T-cell (primary cell): ENCODE data around the gene KLF7. TPM values are rescaled to one million over a fixed set of nuclear protein-coding genes. Genes with fewer than 3 reads are reported as not detected.

Experiments used
- ATAC-seq, 4 experiments: fragments of 200-7000 bp in 3 of 4; fragments of 150-1000 bp in 1 of 4; cut with Tn5 transposase; replicated peaks in 1 of 4; 1 replicate in 3 of 4; 2 replicates in 1 of 4; pipeline ENCODE4 v1.10.0; 2021; ENCODE audit warnings: moderate library complexity in 3 of 4, mild to moderate bottlenecking in 2 of 4, moderate number of reproducible peaks in 1 of 4
- CTCF ChIA-PET, 2 donors: fragments of 300-600 bp; sonication (Branson Sonifier 250); formaldehyde crosslinking; loops; one replicate each; lab custom pipeline; 2022; ENCODE audit warnings: antibody characterized with exemption in 2 of 2; lab: Charles Lee
- POLR2A ChIA-PET, 2 donors: fragments of 300-600 bp; sonication (Branson Sonifier 250); formaldehyde crosslinking; loops; one replicate each; lab custom pipeline; 2022; ENCODE audit warnings: antibody characterized with exemption in 2 of 2; lab: Charles Lee
- DNase-seq, 35 experiments: peaks; one replicate each; pipeline versions ENCODE4 v3.0.0 to v3.0.0-alpha.2; 2013 to 2023
- H3K27ac ChIP-seq: one replicate; pipeline ENCODE4 v1.5.1; 2013; ENCODE audit warnings: low read length
- H3K27me3 ChIP-seq, 2 experiments: replicated peaks in 1 of 2; 1 replicate in 1 of 2; 2 replicates in 1 of 2; pipeline versions ENCODE4 v1.6.1 to v1.7.0; 2013; ENCODE audit warnings: low read length in 1 of 2, mixed read lengths in 1 of 2; ENCODE audit not compliant: control insufficient read depth in 2 of 2, insufficient read depth in 2 of 2; ENCODE audit errors: extremely low read depth in 1 of 2
- H3K36me3 ChIP-seq, 2 donors: 1 replicate in 1 of 2; 2 replicates in 1 of 2; pipeline versions ENCODE4 v1.6.1 to v1.7.0; 2013; ENCODE audit warnings: low read length in 1 of 2; ENCODE audit not compliant: control insufficient read depth in 2 of 2, insufficient read depth in 1 of 2; ENCODE audit errors: extremely low read depth in 1 of 2
- H3K4me1 ChIP-seq, 2 experiments: 1 replicate in 1 of 2; 2 replicates in 1 of 2; pipeline versions ENCODE4 v1.6.1 to v1.7.0; 2013; ENCODE audit warnings: low read length in 2 of 2, mixed read lengths in 1 of 2; ENCODE audit not compliant: insufficient read depth in 2 of 2, control insufficient read depth in 1 of 2; ENCODE audit errors: extremely low read depth in 1 of 2
- H3K4me3 ChIP-seq, 2 donors: 1 replicate in 1 of 2; 2 replicates in 1 of 2; pipeline versions ENCODE4 v1.5.1 to v1.7.0; 2013; ENCODE audit warnings: mild to moderate bottlenecking in 2 of 2, low read length in 1 of 2, moderate library complexity in 1 of 2; ENCODE audit not compliant: control insufficient read depth in 1 of 2; ENCODE audit errors: extremely low read depth in 1 of 2
- H3K9me3 ChIP-seq: 2 replicates; pipeline ENCODE4 v1.7.0; 2013
- H3K27ac Mint-ChIP-seq, 2 donors: one replicate each; pipeline ENCODE4 v1.8.0; 2020 to 2021; ENCODE audit warnings: mild to moderate bottlenecking in 2 of 2, mixed read lengths in 2 of 2
- H3K27me3 Mint-ChIP-seq, 2 donors: one replicate each; pipeline ENCODE4 v1.8.0; 2021 to 2022; ENCODE audit warnings: mixed read lengths in 2 of 2
- H3K36me3 Mint-ChIP-seq: one replicate; pipeline ENCODE4 v1.8.0; 2021; ENCODE audit warnings: mixed read lengths
- H3K4me1 Mint-ChIP-seq, 3 donors: one replicate each; pipeline ENCODE4 v1.8.0; 2020 to 2022; ENCODE audit warnings: mixed read lengths in 3 of 3, mild to moderate bottlenecking in 1 of 3
- H3K4me3 Mint-ChIP-seq, 3 donors: one replicate each; pipeline ENCODE4 v1.8.0; 2020 to 2022; ENCODE audit warnings: mild to moderate bottlenecking in 3 of 3, mixed read lengths in 3 of 3, moderate library complexity in 3 of 3
- H3K9me3 Mint-ChIP-seq, 3 donors: one replicate each; pipeline ENCODE4 v1.8.0; 2020 to 2022; ENCODE audit warnings: mixed read lengths in 3 of 3
- WGBS: methylation state at CpG from one replicate; pipeline ENCODE4 v1.1.5; 2013; ENCODE audit warnings: missing lambda C conversion rate; ENCODE audit not compliant: insufficient coverage; 5-methylcytosine and 5-hydroxymethylcytosine counted together
- total RNA-seq, 35 experiments: library from RNA in 6 of 35; stranded (reverse) in 6 of 35; fragments of 120-200 nt in 1 of 35; gene quantifications; one replicate each; pipeline versions ENCODE4 v1.2.1 to v1.2.4 and lab custom pipeline; 2013 to 2026

Gene KLF7
- total RNA-seq, 5 donors from 2014 or later (not counting 1 experiment from before 2014, with no cell fraction given), result 56.8 to 90.6 (median 65.7) TPM

DNA sequence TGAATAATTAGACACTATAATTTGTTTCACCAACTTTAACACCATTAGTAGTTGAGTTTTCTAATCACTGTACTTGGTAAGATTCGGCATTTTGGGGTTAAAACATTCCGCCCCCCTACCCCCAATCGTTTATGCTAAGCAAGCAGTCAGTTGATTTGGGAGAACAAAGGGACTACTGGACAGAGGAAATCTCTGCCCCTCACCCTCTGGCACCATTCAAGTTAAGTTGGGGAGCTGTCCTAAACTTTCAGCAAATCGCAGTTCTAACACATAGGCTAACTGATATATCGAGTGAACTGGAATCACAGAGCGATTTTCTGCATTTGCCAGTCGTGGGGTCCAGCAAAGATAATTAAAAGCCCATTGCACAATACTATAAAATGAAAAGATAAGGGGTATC lies 5.6 kb downstream of the KLF7 start:
- H3K27me3 Mint-ChIP-seq, result peaks cover 0 to 7% of the 10 kb centered on the region in 2 donors
- H3K4me3 ChIP-seq, result no peak overlapping the region
- no peak overlapping the region for H3K4me3 Mint-ChIP-seq
- H3K4me1 Mint-ChIP-seq, result peaks cover 84 to 91% (median 85%) of the 10 kb centered on the region in 3 donors
- DNase-seq (no peak), ATAC-seq (no peak)
- CTCF ChIA-PET, result no interaction called here
- H3K9me3 Mint-ChIP-seq, result no peaks in the 10 kb centered on the region
- peaks cover 0 to 10% of the 10 kb centered on the region in 2 experiments for H3K27me3 ChIP-seq
- peaks cover 32 to 39% of the 10 kb centered on the region in 2 experiments for H3K4me1 ChIP-seq
- H3K9me3 ChIP-seq, result no peaks in the 10 kb centered on the region
- H3K36me3 Mint-ChIP-seq, result peaks cover 18% of the 10 kb centered on the region
- POLR2A ChIA-PET, result no interaction called here
- H3K27ac Mint-ChIP-seq, result no peak overlapping the region
- no CpG with 5 or more reads among the region's 7 CpGs for WGBS
- no peak overlapping the region for H3K27ac ChIP-seq
- H3K36me3 ChIP-seq, result no peaks in the 10 kb centered on the region

DNA sequence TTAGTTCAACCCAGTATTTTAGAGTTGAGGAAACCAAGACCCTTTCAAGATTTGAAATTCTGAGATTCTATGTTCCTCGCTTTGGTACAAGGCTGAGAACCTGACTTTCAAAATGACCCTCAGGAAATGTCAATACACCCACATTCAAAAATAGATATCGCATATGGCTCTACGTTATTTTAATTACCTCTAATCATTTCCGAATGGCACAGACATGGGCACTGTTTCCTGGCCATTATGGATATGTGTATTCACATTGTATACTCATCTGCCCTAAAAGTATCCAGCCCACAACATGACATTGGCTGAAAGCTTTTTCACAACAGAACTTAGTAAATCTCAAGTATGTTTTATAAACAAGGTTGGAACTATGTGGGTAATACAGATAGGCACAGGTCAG lies 6.7 kb downstream of the KLF7 start:
- 89% methylated on average over 3 of the region's 4 CpGs for WGBS
- Histone ChIP-seq H3K4me3 (no peak overlapping the region), H3K4me1 (peaks cover 34 to 49% of the 10 kb centered on the region in 2 experiments), H3K27me3 (peaks cover 0 to 1% of the 10 kb centered on the region in 2 experiments), H3K36me3 (no peaks in the 10 kb centered on the region), H3K27ac (no peak overlapping the region), H3K9me3 (no peaks in the 10 kb centered on the region)
- ChIA-PET POLR2A (no interaction called here), CTCF (no interaction called here)
- ATAC-seq, result no peak
- H3K9me3 Mint-ChIP-seq, result no peaks in the 10 kb centered on the region
- H3K27me3 Mint-ChIP-seq, result no peaks in the 10 kb centered on the region
- no peak overlapping the region for H3K27ac Mint-ChIP-seq
- no peak overlapping the region for H3K4me3 Mint-ChIP-seq
- no peak for DNase-seq
- H3K36me3 Mint-ChIP-seq, result peaks cover 18% of the 10 kb centered on the region
- H3K4me1 Mint-ChIP-seq, result peaks cover 90 to 95% (median 94%) of the 10 kb centered on the region in 3 donors

DNA sequence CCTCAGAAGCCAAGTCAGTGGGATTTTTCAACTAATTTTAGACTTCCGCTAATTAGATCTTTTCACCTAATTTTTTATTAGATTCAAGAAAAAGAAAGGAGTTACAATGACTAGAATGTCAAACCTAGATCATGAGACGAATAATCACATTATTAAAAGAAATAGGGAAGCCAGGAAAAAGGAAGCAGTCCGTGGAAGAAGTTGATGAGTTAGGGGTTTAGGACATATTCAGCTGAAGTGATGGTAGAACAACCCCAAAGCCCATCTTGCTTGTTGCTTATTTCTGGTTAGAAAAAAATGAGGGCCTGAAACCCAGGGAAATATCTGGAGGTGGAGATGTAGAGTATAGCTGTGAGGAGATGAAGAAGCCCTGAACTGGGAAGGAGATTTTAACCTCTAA lies 8.0 kb downstream of the KLF7 start:
- Mint-ChIP-seq H3K4me1 (peaks cover 91 to 97% (median 94%) of the 10 kb centered on the region in 3 donors), H3K9me3 (no peaks in the 10 kb centered on the region), H3K27me3 (no peaks in the 10 kb centered on the region), H3K27ac (peak overlapping the region; percentile 6 to 57), H3K36me3 (peaks cover 18% of the 10 kb centered on the region), H3K4me3 (no peak overlapping the region)
- 100% methylated on average over 1 of the region's 3 CpGs for WGBS
- Histone ChIP-seq H3K4me3 (no peak overlapping the region), H3K36me3 (no peaks in the 10 kb centered on the region), H3K27ac (no peak overlapping the region), H3K27me3 (no peaks in the 10 kb centered on the region), H3K9me3 (no peaks in the 10 kb centered on the region), H3K4me1 (peaks cover 35 to 49% of the 10 kb centered on the region in 2 experiments)
- POLR2A ChIA-PET, result interaction anchor here (0.6 kb wide), 4 partner anchors 11 to 1060 kb away, joined by 3 to 6 read pairs (median 4); no protein-coding TSS in a partner anchor
- DNase-seq, result no peak
- CTCF ChIA-PET, result interaction anchor here (0.6 kb wide), 5 partner anchors 16 to 367 kb away, joined by 3 to 6 read pairs (median 4); no protein-coding TSS in a partner anchor
- ATAC-seq, result no peak

DNA sequence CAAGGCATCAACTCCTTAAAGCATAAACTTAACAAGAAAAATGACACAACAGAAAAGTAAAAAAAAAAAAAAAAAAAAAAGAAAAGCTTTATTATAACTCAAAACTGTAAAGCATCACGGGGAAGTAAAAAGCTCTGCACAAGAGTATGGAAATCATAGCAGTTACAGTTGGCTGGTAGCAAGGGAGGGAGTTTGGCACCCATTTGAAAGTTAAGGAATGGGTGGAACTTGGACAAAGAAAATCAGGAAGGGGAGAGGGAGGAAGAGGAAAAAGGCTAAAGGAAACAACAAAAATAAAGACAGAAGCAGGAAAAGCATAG lies 8.6 kb downstream of the KLF7 start:
- Histone ChIP-seq H3K4me3 (no peak overlapping the region), H3K27ac (no peak overlapping the region), H3K9me3 (no peaks in the 10 kb centered on the region), H3K4me1 (peaks cover 32 to 49% of the 10 kb centered on the region in 2 experiments), H3K36me3 (no peaks in the 10 kb centered on the region), H3K27me3 (no peaks in the 10 kb centered on the region)
- ChIA-PET CTCF (interaction anchor here (0.6 kb wide), 5 partner anchors 15 to 367 kb away, joined by 3 to 6 read pairs (median 4); no protein-coding TSS in a partner anchor), POLR2A (interaction anchor here (0.6 to 2.5 kb wide), 7 partner anchors 8 to 1060 kb away, joined by 3 to 13 read pairs (median 4); partner anchors contain the start of gene KLF7 (in 1 of the 2))
- no CpG with 5 or more reads among the region's 1 CpG for WGBS
- Mint-ChIP-seq H3K27me3 (no peaks in the 10 kb centered on the region), H3K4me1 (peaks cover 91 to 97% (median 94%) of the 10 kb centered on the region in 3 donors), H3K9me3 (no peaks in the 10 kb centered on the region), H3K4me3 (no peak overlapping the region), H3K36me3 (peaks cover 17% of the 10 kb centered on the region), H3K27ac (peak overlapping the region; percentile 47 to 64)
- ATAC-seq, result no peak
- DNase-seq, result no peak

DNA sequence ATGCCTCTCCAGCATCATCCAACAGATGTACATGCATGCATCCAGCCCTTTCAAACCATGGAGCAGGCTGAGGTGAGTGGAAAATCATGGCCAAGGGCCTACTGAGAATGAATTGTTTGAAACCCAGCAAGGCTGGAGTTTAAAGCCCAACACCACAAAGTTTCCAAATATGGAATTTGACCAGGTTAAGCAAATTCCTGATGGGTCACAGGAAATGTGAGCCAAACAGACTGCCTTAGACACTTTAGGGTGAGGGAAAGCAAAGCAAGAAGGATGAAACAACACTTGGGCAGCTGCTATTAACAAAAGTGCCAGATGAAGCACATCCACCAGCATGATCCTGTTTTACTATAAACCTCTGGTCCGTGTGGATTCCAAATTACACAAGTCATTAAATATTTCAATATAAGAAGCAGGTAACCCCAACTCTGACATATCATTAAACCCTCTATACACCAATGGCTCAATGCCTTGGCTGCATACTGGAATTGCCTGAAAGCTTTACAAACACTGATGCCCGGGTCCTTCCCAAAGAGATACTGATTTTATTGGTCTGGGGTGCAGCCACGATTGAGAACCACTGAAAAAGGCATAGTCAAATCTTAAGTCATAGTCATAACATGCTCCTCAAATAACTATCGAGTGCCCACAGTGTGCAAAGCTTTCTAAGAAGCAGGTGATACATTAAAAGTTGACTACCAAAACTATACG lies 9.1 kb downstream of the KLF7 start:
- no peaks in the 10 kb centered on the region for H3K27me3 ChIP-seq
- no peak overlapping the region for H3K4me3 ChIP-seq
- H3K4me1 ChIP-seq, result peaks cover 32 to 48% of the 10 kb centered on the region in 2 experiments
- H3K27me3 Mint-ChIP-seq, result no peaks in the 10 kb centered on the region
- ChIA-PET POLR2A (interaction anchor here (0.6 to 2.5 kb wide), 7 partner anchors 8 to 1059 kb away, joined by 3 to 13 read pairs (median 4); partner anchors contain the start of gene KLF7 (in 1 of the 2)), CTCF (interaction anchor here (0.6 to 1.0 kb wide), 5 partner anchors 9 to 368 kb away, joined by 3 to 4 read pairs (median 3); no protein-coding TSS in a partner anchor)
- peaks cover 91 to 97% (median 94%) of the 10 kb centered on the region in 3 donors for H3K4me1 Mint-ChIP-seq
- peak overlapping the region; percentile 80 to 89 for H3K27ac Mint-ChIP-seq
- 45% methylated on average over 3 of the region's 5 CpGs for WGBS
- H3K9me3 ChIP-seq, result no peaks in the 10 kb centered on the region
- H3K9me3 Mint-ChIP-seq, result no peaks in the 10 kb centered on the region
- peak overlapping the region in 2 of 3 donors; percentile 51 to 55 for H3K4me3 Mint-ChIP-seq
- no peak overlapping the region for H3K27ac ChIP-seq
- DNase-seq (no peak), ATAC-seq (peak in 3 of 4 experiments; percentile 17 to 34 (median 20))
- H3K36me3 Mint-ChIP-seq, result peaks cover 12% of the 10 kb centered on the region
- H3K36me3 ChIP-seq, result no peaks in the 10 kb centered on the region
